Neural progenitor cell (in vitro differentiated cells): ENCODE measurements around the gene MYL2. TPM values are rescaled to one million over a fixed set of nuclear protein-coding genes. Genes with fewer than 3 reads are reported as not detected.

ENCODE experiments used
- DNase-seq: peaks from one replicate; pipeline ENCODE4 v3.0.0-alpha.2; 2016; ENCODE audit warnings: low spot score
- H2AFZ ChIP-seq: fragments of 200-600 bp; sonication (generic); replicated peaks from 2 replicates; pipeline ENCODE4 v1.6.1; 2016; ENCODE audit warnings: antibody characterized with exemption
- H3F3A ChIP-seq: fragments of 200-600 bp; sonication (generic); 2 replicates; pipeline ENCODE4 v1.6.1; 2016; ENCODE audit warnings: antibody characterized with exemption, low read depth
- H3K27ac ChIP-seq: fragments of 200-600 bp; sonication (generic); 2 replicates; pipeline ENCODE4 v1.5.1; 2016; ENCODE audit warnings: mild to moderate bottlenecking
- H3K27me3 ChIP-seq: fragments of 200-600 bp; sonication (generic); 2 replicates; pipeline ENCODE4 v1.6.1; 2016; ENCODE audit warnings: mild to moderate bottlenecking, moderate library complexity
- H3K36me3 ChIP-seq: fragments of 200-600 bp; sonication (generic); 2 replicates; pipeline ENCODE4 v1.5.1; 2016
- H3K4me1 ChIP-seq: fragments of 200-600 bp; sonication (generic); 2 replicates; pipeline ENCODE4 v1.6.1; 2016; ENCODE audit warnings: mixed run types
- H3K4me2 ChIP-seq: fragments of 200-600 bp; sonication (generic); 2 replicates; pipeline ENCODE4 v1.6.1; 2016
- H3K4me3 ChIP-seq: fragments of 200-600 bp; sonication (generic); 2 replicates; pipeline ENCODE4 v1.5.1; 2016
- H3K79me2 ChIP-seq: fragments of 200-600 bp; sonication (generic); 2 replicates; pipeline ENCODE4 v1.6.1; 2016; ENCODE audit warnings: low read depth
- H3K9ac ChIP-seq: fragments of 200-600 bp; sonication (generic); 2 replicates; pipeline ENCODE4 v1.6.1; 2016
- H3K9me3 ChIP-seq: fragments of 200-600 bp; sonication (generic); 2 replicates; pipeline ENCODE4 v1.5.1; 2016; ENCODE audit warnings: low read depth
- H4K20me1 ChIP-seq: fragments of 200-600 bp; sonication (generic); 2 replicates; pipeline ENCODE4 v1.6.1; 2016; ENCODE audit warnings: low read depth
- H3K27ac Mint-ChIP-seq: 3 replicates; pipeline ENCODE4 v1.8.0; 2021; ENCODE audit warnings: mixed read lengths
- H3K27me3 Mint-ChIP-seq: 2 replicates; pipeline ENCODE4 v1.8.0; 2022; ENCODE audit warnings: low read depth, mild to moderate bottlenecking, inconsistent platforms, moderate library complexity, mixed read lengths; ENCODE audit not compliant: insufficient read depth
- H3K36me3 Mint-ChIP-seq: 3 replicates; pipeline ENCODE4 v1.8.0; 2021; ENCODE audit warnings: mixed read lengths
- H3K4me1 Mint-ChIP-seq: 3 replicates; pipeline ENCODE4 v1.8.0; 2021; ENCODE audit warnings: mixed read lengths
- H3K4me3 Mint-ChIP-seq: 3 replicates; pipeline ENCODE4 v1.8.0; 2021; ENCODE audit warnings: mild to moderate bottlenecking, moderate library complexity, mixed read lengths
- H3K9me3 Mint-ChIP-seq: 3 replicates; pipeline ENCODE4 v1.8.0; 2020; ENCODE audit warnings: mixed read lengths
- CTCF ChIP-seq: fragments of 200-600 bp; sonication (generic); IDR thresholded peaks from 2 replicates; pipeline ENCODE4 v1.5.1; 2017; ENCODE audit warnings: antibody characterized with exemption, mild to moderate bottlenecking
- EZH2 ChIP-seq: fragments of 200-600 bp; sonication (generic); IDR thresholded peaks from 2 replicates; pipeline ENCODE4 v1.6.1; 2017; ENCODE audit warnings: antibody characterized with exemption, mild to moderate bottlenecking, moderate library complexity
- EZH2phosphoT487 ChIP-seq: fragments of 200-600 bp; sonication (generic); IDR thresholded peaks from 2 replicates; pipeline ENCODE4 v1.6.1; 2017; ENCODE audit warnings: antibody characterized with exemption
- total RNA-seq: library from RNA; depleted of rRNA; stranded (reverse); fragments of >200 nt; gene quantifications from 2 replicates; pipeline ENCODE4 v1.2.3, GENCODE V29; 2015; ENCODE audit warnings: low replicate concordance

The MYL2 gene
- total RNA-seq, 1 donor from 2014 or later = not detected

- no peaks in the 10 kb centered on the region for H4K20me1 ChIP-seq
- Mint-ChIP-seq H3K4me3 (no peak overlapping the region), H3K36me3 (no peaks in the 10 kb centered on the region), H3K27ac (peak overlapping the region; percentile 50), H3K27me3 (peaks cover 10% of the 10 kb centered on the region), H3K4me1 (peaks cover 23% of the 10 kb centered on the region), H3K9me3 (no peaks in the 10 kb centered on the region)
- no peak for DNase-seq
- H3F3A ChIP-seq = no peaks in the 10 kb centered on the region
- TF ChIP-seq CTCF (no peak), EZH2phosphoT487 (no peak), EZH2 (no peak)
- no peak overlapping the region for H3K4me2 ChIP-seq
- H2AFZ ChIP-seq = no peak overlapping the region
- no peak overlapping the region for H3K27ac ChIP-seq
- no peaks in the 10 kb centered on the region for H3K36me3 ChIP-seq
- no peaks in the 10 kb centered on the region for H3K27me3 ChIP-seq
- H3K4me1 ChIP-seq = peaks cover 11% of the 10 kb centered on the region
- no peak overlapping the region for H3K9ac ChIP-seq
- no peaks in the 10 kb centered on the region for H3K79me2 ChIP-seq
- H3K9me3 ChIP-seq = no peaks in the 10 kb centered on the region
- no peak overlapping the region for H3K4me3 ChIP-seq
Measured at GRCh38 chr12:110917961-110918360, 2.4 kb downstream of the MYL2 start.

- peaks cover 6% of the 10 kb centered on the region for H3K4me1 ChIP-seq
- Mint-ChIP-seq H3K27me3 (peaks cover 11% of the 10 kb centered on the region), H3K4me3 (no peak overlapping the region), H3K4me1 (peaks cover 20% of the 10 kb centered on the region), H3K9me3 (no peaks in the 10 kb centered on the region), H3K27ac (no peak overlapping the region), H3K36me3 (no peaks in the 10 kb centered on the region)
- no peaks in the 10 kb centered on the region for H3K79me2 ChIP-seq
- DNase-seq = no peak
- no peaks in the 10 kb centered on the region for H3K9me3 ChIP-seq
- no peak overlapping the region for H3K27ac ChIP-seq
- H3K36me3 ChIP-seq = no peaks in the 10 kb centered on the region
- no peak for TF ChIP-seq CTCF
- TF ChIP-seq EZH2phosphoT487 = no peak
- no peak for TF ChIP-seq EZH2
- no peak overlapping the region for H3K4me3 ChIP-seq
- H2AFZ ChIP-seq = no peak overlapping the region
- H3K4me2 ChIP-seq = no peak overlapping the region
- no peaks in the 10 kb centered on the region for H3F3A ChIP-seq
- H3K27me3 ChIP-seq = no peaks in the 10 kb centered on the region
- H4K20me1 ChIP-seq = no peaks in the 10 kb centered on the region
- H3K9ac ChIP-seq = no peak overlapping the region
Measured at GRCh38 chr12:110917467-110917866, 2.9 kb downstream of the MYL2 start.

- H4K20me1 ChIP-seq = no peaks in the 10 kb centered on the region
- no peaks in the 10 kb centered on the region for H3K9me3 Mint-ChIP-seq
Measured at GRCh38 chr12:110916295-110916875, 4.0 kb downstream of the MYL2 start.

More at GRCh38 chr12:110916295-110916875, 4.0 kb downstream of the MYL2 start:
- Histone ChIP-seq H2AFZ (no peak overlapping the region), H3K36me3 (no peaks in the 10 kb centered on the region), H3K4me1 (no peaks in the 10 kb centered on the region), H3F3A (no peaks in the 10 kb centered on the region), H3K79me2 (no peaks in the 10 kb centered on the region), H3K27ac (no peak overlapping the region), H3K4me2 (no peak overlapping the region), H3K9ac (no peak overlapping the region), H3K27me3 (no peaks in the 10 kb centered on the region), H3K9me3 (no peaks in the 10 kb centered on the region), H3K4me3 (no peak overlapping the region)
- Mint-ChIP-seq H3K27ac (no peak overlapping the region), H3K36me3 (no peaks in the 10 kb centered on the region), H3K27me3 (peaks cover 11% of the 10 kb centered on the region), H3K4me3 (no peak overlapping the region), H3K4me1 (peaks cover 16% of the 10 kb centered on the region)
- no peak for DNase-seq
- TF ChIP-seq EZH2 = no peak
- TF ChIP-seq EZH2phosphoT487 = no peak
- no peak for TF ChIP-seq CTCF
